ENCODE measurements around the gene RPRD2.

Gene RPRD2

DNA sequence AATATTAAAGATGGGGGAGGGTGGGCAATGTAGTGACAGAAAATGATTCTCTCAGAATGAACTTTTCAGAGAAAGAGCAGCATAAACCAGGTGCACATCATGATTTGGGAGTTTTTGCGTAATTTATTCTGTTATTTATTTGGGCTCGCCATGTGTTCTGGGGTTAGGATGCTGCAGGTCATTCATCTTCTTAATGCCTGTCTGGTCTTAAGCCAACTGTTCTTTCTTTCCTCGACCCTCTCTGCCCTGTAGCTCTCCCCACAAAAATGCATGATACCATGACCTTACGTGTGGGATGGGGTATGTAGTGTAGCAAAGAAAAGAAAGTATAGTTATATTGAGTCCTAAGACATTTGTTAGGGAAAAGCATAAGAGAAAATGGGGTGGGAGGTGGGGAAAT, 110.9 kb downstream of the RPRD2 start:
- FAIRE-seq, result no peak

- no peak for FAIRE-seq
Measured at GRCh38 chr1:150476754-150477153, 112.8 kb downstream of the RPRD2 start.

GRCh38 chr1:150477320-150477719, 113.4 kb downstream of the RPRD2 start:
- FAIRE-seq, result no peak

- FAIRE-seq, result no peak
Measured at GRCh38 chr1:150477733-150478132, 113.8 kb downstream of the RPRD2 start.

- FAIRE-seq, result no peak
Measured at GRCh38 chr1:150479370-150479769, 115.4 kb downstream of the RPRD2 start.

DNA sequence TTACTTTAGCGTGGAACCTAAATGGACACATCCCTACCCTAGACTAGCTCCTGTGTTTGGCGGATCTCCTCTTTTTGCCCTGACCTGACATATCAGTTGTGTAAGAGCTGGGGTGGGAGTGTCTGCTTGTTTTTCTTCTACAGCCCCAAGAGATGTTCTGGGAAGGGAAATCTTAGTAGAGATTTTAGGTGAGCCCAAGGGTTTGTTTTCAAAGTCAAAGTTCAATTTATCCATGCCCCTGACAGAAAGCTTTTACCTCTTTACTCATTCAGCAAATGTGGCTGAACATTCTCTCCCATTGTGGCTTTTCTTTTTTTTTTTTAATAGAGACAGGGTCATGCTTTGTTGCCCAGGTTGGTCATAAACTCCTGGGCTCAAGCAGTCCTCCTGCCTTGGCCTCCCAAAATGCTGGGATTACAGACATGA, 116.0 kb downstream of the RPRD2 start:
- FAIRE-seq, result no peak

GRCh38 chr1:150484431-150484830, 120.5 kb downstream of the RPRD2 start:
- no peak for FAIRE-seq

DNA sequence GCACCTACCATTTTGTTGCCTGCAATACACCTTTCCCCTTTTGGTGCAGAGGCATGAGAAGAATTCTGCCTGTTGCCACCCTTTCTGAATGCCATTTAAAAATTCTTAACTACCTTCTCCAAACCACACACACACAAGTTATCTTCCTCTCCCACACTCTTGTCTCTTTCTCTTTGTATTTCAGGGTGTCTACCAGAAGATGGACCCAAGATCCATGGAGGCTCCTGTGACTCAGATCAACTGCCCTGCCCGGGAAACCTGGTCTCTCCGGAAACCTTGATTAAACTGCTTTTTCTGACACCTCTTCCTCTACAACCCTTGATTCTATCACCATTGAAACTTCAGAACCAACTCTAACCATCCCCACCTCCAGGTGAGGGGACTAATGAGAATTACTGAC, 120.9 kb downstream of the RPRD2 start:
- FAIRE-seq, result no peak

- FAIRE-seq, result peak; percentile 82
Measured at GRCh38 chr1:150486966-150487762, 123.2 kb downstream of the RPRD2 start, which contains the start of gene TARS2. Gene TARS2, plus strand, starts transcription at chr1:150487419. Its CDS starts 32 bp downstream, at chr1:150487451.

GRCh38 chr1:150487763-150488115, 123.8 kb downstream of the RPRD2 start:
- FAIRE-seq, result no peak

DNA sequence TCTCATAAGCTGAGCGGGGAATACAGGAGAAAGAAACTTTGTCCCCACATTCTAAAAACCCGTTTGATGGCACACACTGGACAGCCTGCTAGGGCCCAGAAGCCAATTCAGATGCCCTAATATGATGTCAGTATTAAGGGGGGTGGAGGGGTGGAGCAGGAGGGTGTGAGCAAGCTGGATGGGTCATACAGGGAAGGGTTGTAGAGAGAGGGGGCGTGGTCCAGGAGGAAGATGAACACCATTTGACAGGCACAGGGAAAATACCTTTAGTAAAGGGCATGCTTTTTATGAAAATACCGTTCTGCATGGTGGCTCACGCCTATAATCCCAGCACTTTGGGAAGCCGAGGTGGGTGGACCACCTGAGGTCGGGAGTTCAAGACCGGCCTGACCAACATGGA, 129.2 kb downstream of the RPRD2 start:
- FAIRE-seq, result no peak

- FAIRE-seq, result no peak
Measured at GRCh38 chr1:150498342-150498741, 134.4 kb downstream of the RPRD2 start.

DNA sequence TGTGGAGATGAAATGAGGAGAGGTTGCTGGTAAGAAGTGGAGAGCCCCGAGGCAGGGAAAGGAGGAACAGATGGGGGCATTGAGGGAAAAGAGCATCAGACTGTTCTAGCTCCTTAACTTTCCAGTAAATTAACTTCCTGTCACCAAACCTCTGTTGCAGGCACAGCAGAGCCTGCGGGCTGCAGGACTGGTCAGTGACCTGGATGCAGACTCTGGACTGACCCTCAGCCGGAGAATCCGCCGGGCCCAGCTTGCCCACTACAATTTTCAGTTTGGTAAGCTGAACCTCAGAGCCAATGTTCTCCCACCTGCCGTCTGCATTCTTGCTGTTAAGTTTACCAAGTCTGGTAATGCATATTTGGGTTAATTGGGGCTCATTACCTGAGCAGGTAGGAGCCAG, 141.5 kb downstream of the RPRD2 start:
- FAIRE-seq, result no peak

DNA sequence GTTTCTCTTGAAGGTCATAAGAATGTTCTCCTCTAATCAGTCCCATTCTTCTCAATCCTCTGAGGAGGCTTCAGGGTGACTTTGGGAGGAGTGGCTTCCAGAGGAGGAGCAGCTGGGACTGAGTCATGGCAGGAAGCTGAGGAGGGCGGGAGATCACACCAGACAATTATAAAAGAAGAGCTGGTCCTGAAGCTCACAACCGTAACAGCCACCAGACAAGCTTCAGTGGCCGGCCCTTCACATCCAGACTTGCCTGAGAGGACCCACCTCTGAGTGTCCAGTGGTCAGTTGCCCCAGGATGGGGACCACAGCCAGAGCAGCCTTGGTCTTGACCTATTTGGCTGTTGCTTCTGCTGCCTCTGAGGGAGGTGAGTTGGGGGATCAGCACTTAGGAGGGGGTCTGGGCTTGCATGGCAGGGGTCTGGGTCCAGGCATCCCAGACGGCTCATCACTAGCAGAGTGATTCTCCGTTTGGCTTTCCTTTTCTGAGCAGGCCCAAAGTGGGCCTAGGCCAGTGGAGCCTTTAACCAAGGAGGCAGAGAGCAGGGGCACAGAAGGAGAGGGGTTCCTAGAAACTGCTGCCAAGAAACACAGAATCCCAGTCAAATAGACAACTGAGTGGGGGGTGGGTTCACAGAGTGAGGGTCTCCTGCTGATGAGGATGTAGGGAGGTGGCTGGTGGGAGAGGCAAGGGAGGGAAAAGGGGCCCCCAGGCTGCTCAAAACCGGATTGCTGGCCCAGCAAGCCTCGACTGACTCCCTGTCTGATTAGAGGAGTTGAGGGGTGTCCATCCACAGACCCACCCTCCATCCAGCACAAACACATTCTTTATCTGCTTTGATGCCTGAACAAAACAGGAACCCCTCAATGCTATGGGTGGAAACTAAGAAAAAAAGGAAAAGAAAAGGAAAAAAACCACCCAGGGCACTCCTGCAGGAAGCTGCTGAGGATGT, 144.2 kb downstream of the RPRD2 start, which contains the start of gene ECM1:
Gene ECM1 (plus strand): TSS at position 198 of the 953 bp plus-strand sequence. CDS start 101 bp downstream, at position 299.
- no peak for FAIRE-seq

GRCh38 chr1:150508982-150509381, 145.0 kb downstream of the RPRD2 start:
- no peak for FAIRE-seq

GRCh38 chr1:150511551-150511950, 147.6 kb downstream of the RPRD2 start:
- FAIRE-seq, result no peak

- FAIRE-seq, result no peak
Measured at GRCh38 chr1:150511985-150512660, 148.2 kb downstream of the RPRD2 start.

GRCh38 chr1:150512846-150513245, 148.9 kb downstream of the RPRD2 start:
- no peak for FAIRE-seq

DNA sequence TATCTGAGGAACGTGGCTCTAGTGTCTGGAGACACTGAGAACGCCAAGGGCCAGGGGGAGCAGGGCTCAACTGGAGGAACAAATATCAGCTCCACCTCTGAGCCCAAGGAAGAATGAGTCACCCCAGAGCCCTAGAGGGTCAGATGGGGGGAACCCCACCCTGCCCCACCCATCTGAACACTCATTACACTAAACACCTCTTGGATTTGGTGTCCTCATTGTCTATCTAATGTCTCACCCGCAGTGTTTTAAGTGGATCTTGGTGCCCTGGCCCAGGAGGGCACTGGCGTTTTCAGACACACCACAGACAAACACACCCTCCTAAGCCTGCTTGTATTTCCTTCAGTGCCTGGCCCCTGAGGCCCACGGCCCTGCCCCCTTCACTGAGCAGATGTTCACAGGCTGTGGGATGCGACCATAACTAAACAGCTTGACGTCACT, 149.4 kb downstream of the RPRD2 start:
- FAIRE-seq, result no peak

DNA sequence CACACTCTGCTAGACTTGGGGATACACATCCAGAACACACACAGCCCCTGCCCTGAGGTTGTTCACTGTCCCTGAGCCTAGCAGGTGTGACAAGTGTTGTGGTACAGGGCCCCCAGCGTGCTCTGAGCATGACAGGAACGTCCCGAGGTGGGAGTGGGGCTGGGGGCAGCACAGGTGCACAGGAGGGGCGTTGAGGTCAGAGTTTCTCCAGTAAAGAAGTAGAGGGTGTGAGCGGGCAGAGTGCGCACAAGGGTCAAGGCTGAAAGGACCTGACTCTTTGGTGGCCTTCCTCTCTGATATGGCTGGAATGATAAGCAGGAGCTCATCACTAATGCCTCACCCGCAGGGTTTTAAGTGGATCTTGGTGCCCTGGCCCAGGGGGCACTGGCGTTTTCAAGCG, 150.3 kb downstream of the RPRD2 start:
- no peak for FAIRE-seq

DNA sequence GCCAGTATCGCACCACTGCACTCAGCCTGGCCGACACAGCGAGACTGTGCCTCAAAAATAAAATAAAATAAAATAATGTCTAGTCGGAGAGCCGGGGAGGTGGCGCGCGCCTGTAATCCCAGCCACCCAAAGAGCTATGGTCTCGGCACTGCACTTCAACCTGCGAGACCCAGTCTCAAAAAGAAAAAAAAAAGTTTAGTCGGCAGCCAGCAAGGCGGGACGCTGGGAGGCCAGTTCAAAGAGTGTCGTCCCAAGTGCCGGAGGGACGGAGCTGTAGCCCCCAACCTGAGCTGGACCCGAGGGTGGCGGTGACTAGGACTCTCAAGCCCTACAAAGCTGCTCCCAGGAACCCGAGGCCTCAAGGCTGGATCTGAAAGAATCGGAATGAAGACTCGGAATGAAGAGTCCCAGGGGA, 151.0 kb downstream of the RPRD2 start:
- FAIRE-seq, result no peak

- no peak for FAIRE-seq
Measured at GRCh38 chr1:150515328-150516049, 151.5 kb downstream of the RPRD2 start, which contains the start of gene FALEC. Gene FALEC, plus strand, starts transcription at chr1:150515752.
